HG03571 (cell line): ENCODE data around the gene BRD4.

Experiments
- ATAC-seq: cut with Tn5 transposase; IDR thresholded peaks from one replicate; pipeline ENCODE4 v1.9.1; 2021; ENCODE audit not compliant: unreplicated experiment

The BRD4 gene

DNA sequence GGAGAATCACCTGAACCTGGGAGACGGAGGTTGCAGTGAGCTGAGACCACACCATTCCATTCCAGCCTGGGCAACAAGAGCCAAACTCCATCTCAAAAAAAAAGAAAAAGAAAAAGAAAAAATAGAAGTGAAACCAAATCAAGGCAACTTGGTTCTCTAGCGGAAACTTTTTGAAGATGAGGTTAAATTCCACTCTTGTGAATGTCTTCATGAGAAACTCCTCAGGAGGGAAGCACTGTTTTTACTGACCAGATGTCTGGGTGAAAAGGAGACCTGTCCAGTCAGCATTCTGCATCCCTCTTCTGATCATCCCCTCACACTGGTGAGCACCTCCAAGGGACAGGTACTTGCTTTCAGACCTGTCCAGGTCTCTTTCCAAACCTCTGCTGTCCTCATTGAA lies 15.8 kb downstream of the BRD4 start:
- no peak for ATAC-seq

GRCh38 chr19:15315101-15315500 lies 17.2 kb downstream of the BRD4 start:
- ATAC-seq, result no peak

GRCh38 chr19:15313649-15314279 lies 18.6 kb downstream of the BRD4 start:
- no peak for ATAC-seq

- ATAC-seq, result no peak
Observed at GRCh38 chr19:15307169-15307568, 25.2 kb downstream of the BRD4 start.

- ATAC-seq, result no peak
Observed at GRCh38 chr19:15305582-15306334, 26.6 kb downstream of the BRD4 start.

- no peak for ATAC-seq
Observed at GRCh38 chr19:15304140-15304705, 28.1 kb downstream of the BRD4 start.

DNA sequence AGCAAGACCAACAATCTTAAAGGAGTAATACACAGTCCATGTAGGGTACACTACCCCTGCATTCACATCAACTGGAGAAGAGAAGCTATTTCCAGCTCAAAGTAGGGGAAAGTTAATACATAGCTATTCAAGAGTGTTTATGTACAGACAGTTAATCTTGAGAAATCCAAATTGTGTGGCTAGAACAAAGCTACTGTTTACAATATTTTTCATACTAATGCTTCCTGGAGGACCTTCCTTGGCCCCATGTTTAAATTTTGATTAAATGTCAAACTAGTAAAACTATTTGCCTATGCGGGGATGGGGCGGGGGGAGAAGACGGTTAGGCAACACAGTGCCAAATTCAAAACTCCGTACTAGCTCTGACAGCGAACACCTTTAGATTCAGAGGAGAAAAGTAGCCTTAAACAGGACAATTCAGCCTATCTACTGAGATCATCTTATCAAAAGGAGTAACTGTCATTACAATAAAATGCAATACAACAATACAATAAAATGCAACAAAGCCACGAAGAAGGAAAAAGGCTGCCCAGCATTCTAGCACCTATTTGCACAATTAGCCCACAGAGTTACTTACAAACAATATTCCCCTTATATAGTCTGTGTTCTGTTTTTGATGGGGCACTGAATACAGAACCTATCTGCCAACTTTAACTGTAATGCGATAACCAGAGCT lies 29.1 kb downstream of the BRD4 start:
- no peak for ATAC-seq

DNA sequence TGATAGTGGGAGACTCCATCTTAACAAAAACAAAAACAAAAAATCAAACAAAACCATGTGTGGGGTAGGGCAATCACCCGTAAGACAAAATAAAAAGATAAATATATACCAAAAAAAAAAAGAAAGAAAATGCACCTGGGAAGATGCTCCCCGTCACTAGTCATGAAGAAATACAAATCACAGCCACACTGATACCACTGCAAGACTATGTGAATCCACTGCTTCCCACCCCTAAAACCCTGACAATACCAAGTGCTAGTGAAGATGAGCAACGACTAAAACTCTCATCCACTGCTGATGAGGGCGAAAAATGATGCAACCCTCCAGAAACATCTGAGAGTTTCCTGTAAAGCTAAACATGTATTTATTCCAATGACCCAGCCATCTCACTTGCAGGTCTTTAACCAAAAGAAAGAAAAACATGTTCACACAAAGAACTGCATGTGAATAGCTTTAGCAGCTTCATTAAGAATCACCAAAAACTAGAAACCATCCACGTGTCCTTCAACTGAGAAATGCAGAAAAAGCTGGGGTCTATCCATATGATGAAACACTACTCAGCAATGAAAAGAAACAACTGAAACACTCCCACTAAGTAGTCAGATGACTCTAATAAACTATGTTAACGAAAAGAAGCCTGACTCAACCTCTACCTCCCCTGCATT lies 31.7 kb downstream of the BRD4 start:
- ATAC-seq, result no peak

DNA sequence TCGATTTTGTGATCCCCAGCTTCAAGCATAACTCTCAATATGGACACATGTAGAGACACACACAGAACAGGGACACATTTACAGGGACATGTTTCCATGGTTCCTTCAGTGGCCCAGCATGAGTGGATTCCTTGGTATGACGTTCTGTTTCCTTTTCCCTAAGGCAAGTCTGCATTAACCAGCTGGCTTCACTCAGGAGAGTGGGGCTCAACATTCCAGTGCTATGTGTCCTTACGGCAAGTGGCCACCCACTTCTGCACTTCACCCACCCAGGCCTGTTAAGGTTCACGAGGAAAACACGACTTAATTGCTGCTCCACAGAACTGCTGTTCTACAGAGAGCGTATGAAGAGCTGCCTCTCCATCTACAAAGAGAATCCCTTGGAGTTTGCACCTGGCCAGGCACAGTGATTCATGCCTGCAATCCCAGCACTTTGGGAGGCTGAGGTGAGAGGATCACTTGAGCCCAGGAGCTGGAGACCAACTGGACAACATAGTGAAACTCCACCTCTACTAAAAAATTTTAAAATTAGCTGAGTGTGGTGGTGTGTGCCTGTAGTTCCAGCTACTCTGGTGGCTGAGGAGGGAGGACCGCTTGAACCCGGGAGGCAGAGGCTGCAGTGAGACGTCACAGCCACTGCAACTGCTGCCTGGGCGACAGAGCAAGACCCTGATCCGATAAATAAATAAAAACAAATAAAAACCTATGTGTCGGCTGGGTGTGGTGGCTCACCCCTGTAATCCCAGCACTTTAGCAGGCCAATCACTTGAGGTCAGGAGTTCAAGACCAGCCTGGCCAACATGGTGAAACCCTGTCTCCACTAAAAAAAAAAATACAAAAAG lies 32.5 kb downstream of the BRD4 start:
- no peak for ATAC-seq

DNA sequence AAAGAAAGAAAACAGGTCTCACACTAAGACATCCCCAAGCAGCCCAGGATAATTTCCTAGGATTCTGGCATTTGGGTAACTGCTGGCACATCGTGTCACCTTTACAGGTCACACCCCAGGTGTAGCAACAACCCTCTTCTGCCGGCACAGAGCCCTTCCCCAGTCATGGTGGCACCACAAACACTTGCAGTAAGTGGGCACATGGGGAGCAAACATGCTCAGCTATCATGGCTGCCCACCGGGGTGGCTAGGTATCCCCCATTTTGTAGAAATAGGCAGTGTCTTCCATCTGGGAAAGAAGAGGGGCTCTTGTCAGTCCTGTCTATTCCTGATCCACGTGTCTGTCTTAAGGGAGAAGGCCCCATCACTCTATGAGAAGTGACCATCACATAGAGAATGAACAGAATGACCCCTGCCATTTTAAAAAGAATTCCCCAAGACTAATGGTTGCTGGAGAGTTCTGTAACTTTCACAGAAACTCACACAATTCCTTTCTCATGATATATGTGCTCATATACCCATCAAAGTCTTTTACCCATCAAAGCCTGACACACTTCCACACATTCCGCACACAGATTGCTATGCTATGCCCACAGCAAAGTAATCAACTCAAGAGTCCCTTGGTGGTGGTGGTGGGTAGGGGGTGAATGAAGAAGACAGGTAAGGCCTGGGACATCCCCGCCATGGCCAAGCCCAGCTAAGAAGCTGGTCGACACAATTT lies 33.3 kb downstream of the BRD4 start:
- no peak for ATAC-seq

DNA sequence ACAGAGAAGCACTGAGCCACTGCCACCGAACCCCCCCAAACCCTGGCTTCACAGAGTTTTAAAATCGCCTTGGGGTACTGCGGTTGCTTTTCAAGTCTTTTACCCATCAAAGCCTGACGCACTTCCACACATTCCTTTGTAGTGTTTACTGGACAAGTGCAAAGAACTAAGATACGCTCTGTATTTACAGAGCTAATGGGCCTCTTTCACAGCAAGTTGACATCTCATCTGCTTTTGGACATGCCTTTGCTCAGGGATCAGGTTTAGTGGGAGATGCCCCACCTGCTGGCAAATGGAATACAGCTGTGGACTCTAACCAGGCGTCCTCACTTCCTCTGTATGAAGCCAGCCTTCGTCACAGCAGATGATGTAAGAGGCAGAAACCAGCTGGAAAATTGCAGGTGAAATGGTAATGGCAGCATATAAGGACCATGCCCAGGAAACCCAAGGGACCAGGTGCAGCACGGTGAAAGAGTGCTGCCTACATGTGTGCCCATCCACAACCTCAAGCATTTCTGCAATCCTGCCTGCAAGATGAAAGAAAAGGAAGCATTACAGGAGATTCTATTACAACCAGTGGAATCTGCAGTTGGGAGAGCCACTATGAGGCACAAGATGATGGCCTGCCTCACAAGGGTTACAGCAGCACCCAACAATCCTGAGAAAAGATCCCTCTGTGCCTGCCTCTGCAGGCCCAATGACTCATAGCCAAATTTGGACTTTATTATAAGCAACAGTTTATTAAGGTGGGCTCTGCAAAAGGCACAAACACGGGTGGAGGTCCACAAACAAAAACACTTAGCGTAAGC lies 34.7 kb downstream of the BRD4 start:
- ATAC-seq, result no peak

DNA sequence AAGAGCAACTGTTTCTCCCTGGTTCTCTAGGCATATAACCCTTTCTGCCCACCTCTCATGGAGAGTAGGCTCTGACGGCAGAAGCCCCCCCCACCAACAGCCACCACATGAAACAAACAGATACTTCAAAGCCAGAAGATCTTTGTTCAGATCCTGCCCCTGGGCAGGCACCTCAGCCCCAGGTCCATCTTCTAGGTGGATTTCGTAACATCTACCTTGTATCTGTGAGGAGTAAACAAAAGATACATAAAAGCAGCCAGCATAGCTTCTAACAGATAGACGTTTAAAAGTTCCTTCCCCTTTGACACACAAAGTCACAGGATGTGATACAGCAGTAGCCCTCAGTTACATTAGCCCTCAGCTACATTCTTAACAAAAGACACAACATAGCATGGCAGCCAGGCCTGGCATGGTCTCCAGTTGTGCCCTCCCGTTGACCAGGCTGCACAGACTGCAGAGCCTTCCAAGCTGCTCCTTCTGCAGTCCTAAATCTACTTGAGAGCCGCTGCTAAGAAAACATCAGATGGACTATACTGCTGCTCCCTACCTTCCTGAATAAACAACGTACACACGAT lies 35.4 kb downstream of the BRD4 start:
- ATAC-seq, result no peak

DNA sequence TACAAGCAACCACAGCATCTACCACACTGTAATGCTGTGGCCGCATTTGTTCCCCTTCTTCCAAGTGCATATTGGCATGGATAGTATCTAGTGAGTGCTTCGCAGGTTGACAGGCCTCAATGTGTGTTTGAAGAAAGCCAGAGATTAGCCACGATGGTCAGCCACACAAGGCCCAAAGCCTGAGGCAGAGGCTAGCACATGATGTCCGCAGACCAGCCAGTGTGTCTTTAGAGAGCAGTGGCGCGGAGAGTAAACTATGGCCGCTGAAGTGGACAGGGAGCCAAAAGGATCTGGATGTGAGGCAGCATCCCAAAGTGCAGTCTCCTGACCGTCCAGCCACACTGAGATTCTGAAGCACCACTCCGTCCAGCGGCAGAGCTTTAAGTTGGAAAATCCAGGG lies 36.0 kb downstream of the BRD4 start:
- ATAC-seq, result no peak

DNA sequence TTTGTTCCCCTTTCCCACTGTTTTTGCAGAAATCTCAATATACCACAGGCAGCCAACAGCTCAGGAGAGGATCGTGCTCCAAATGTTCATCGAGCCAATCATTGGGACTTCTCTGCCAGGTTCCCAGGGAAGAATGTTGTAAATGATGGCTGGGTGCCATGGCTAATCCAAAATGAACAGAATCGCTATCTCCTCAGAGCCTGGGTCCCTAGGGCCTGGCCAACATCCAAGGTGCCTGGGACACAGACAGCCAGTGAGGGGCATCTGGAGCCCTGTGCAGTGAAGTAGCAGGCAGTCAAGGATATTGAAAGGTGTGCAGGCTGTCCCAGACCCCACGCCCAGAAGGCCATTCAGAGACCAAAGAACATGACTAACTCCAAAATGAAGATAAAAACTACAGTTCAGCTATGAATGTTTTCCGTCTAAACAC lies 37.8 kb downstream of the BRD4 start:
- no peak for ATAC-seq

DNA sequence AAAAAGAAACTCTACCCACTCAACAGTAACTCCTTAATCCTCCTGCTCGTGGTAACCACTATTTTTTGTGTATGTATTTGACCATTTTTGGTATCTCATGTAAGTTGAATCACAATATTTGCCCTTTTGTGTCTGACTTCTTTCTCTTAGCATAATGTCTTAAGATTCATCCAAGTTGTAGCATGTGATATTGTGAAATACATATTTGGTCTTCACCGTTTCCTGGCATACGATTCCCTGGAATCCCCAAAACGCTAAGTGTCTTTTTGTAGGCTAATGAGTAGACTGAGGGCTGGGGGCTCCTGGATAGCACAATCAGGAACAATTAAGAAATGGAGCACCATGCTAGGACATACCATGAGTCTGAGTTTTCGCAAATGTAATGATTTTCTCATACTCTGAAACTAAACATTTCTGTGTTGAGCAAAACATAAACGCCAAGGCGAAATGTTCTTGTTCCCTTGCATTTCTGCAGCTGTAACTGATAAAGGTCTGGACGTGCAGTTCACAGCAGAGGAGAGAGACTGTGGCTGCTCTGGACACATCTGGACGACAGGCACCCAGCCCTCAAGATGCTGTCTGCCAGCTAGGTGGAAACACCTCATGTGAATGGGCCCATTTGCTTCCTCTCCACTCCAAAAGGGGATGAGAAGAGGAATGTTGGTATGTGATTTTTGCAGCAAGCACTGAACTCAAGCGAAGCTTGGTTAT lies 38.4 kb downstream of the BRD4 start:
- no peak for ATAC-seq

GRCh38 chr19:15292847-15293582 lies 39.3 kb downstream of the BRD4 start:
- ATAC-seq, result no peak

DNA sequence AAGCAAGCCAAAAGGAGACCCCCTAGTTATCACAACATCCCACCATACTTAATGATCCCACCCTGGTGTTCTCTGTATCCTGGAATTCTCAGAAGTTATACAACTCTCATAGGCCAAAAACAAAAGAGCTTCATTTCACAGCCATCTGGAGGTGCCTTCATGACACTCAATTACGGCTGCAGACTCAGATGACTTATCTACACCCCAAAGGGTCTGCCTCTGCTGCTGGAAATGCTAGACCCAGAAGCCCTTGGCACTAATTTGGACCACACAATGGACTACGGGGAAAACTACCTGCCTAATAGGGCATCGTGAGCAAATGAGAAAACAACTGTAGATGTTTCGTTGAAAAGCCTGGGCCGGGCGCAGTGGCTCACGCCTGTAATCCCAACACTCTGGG lies 40.2 kb downstream of the BRD4 start:
- ATAC-seq, result no peak
